ENCODE data around the gene LHFPL6. TPM values are rescaled to one million over a fixed set of nuclear protein-coding genes. Genes with fewer than 3 reads are reported as not detected.

Gene LHFPL6
- total RNA-seq, 1 donor from 2014 or later: 146 TPM

DNA sequence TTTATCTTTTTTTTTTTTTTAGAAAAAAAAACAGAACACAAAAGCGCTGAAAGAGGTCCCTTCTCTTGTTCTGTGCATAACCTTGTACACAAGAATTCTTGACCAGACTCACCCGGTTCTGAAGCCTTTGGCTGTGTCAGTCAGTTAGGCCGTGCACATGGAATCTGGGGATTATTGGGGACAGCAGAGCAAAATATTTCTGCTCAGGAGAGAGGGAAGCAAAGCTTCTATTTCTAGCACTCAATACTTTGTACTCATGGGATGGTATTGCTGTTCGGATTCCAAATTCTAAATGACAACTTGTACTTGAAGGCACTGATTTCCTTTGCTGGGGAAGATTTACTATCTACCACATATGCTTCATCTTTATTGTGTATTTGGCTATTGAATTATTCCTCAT, 292.0 kb downstream of the LHFPL6 start:
- intact Hi-C loops (cut with DNase I): no loop called here
- ATAC-seq (no peak), DNase-seq (ENCODE audit: low spot score) (no peak)

DNA sequence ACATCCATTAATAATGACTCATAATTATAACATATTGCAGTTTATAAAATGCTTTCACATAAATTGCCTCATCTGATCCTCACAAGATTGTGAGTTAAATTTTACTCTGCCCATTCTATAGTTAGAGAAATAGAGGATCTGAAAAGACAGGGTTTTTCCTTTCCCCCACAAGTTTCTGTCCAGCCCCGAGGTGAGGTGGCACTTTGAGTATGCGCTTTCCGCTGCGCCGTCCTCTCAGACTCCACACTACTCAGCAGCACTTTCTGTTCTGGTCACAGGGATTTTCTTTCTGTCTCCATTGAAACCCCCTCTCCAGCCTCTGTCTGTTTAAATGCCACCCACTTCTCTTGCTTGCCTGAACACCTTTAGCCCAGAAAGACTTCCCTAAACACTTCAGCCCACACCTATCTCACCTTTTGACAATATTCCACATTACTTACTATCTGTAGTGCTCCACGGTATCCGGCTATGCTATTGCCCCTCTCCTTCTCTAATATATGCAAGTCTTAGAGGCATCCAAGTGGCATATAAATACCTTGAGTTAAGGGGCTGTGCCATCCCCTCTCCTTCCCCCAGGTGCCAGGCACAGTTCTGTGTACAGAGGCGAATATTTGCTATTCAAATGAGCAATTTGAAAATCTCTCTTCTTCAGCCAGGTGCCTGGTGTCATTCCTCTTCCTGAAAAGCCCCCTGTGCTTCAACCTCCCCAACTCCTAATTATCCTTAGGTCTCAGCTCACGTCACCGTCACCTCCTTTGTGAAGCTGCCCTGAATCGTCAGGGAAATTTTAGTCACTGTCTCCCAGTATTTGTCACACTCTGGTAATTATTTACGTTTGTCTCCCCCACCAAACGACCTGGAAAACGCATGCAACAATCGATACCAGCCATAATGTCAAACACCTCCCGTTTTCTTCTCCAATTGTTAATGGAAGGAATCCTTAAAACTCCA, 296.1 kb downstream of the LHFPL6 start:
- no peak for DNase-seq (ENCODE audit: low spot score)
- ATAC-seq: no peak
- intact Hi-C loops (cut with DNase I): no loop called here

DNA sequence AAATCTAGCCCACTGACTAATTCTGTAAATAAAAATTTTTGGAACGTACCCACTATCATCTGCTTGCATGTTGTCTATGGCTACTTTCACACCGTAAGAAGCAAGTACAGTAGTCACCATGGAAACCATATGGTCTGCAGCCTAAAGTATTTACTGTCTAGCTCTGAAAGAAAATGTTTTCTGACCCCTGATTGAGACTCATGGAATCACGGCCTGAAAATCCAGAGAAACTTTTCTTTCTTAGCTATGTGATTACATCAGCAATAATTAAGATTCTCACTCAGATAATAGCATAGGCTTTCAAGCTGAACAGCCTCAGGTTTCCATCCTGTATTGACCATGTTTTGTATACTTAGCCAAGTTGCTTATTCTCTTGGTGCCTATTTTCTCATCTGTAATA, 300.2 kb downstream of the LHFPL6 start:
- intact Hi-C loops (cut with DNase I): no loop called here
- no peak for DNase-seq (ENCODE audit: low spot score)

GRCh38 chr13:39298951-39299350, 304.0 kb downstream of the LHFPL6 start:
- intact Hi-C loops (cut with DNase I): no loop called here
- no peak for ATAC-seq
- DNase-seq (ENCODE audit: low spot score): no peak

More for the DNA sequence above, 300.2 kb downstream of the LHFPL6 start:
- no peak for ATAC-seq

- ATAC-seq (peak; percentile 45), DNase-seq (ENCODE audit: low spot score) (no peak)
- intact Hi-C loops (cut with DNase I): no loop called here
Measured at GRCh38 chr13:39297664-39298171, 305.3 kb downstream of the LHFPL6 start.

- no peak for ATAC-seq
- intact Hi-C loops (cut with DNase I): no loop called here
- no peak for DNase-seq (ENCODE audit: low spot score)
Measured at GRCh38 chr13:39297023-39297422, 306.0 kb downstream of the LHFPL6 start.

DNA sequence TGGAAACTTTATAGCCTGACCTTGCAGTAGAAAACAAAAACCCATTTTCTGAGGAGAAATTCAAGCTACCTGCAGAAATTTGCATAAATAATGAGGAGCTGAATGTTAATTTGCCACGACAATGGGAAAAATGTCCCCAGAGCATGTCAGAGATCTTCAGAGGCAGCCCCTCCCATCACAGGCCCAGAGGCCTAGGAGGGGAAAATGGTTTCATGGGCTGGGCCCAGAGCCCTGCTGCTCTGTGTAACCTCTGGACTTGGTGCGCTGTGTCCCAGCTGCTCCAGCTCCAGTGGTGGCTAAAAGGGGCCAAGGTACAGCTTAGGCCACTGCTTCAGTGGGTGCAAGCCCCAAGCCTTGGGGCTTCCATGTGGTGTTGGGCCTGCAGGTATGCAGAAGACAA, 306.8 kb downstream of the LHFPL6 start:
- intact Hi-C loops (cut with DNase I): no loop called here
- DNase-seq (ENCODE audit: low spot score) (no peak), ATAC-seq (no peak)

Other genes starting within 250 kb of the LHFPL6 start
- 41.6 TPM for gene COG6, start 52.5 kb upstream of the LHFPL6 start, total RNA-seq

All from sciatic nerve (tissue), 2 donors.